ENCODE measurements around the gene FBXO34.

- TF ChIP-seq, protein P1, sequence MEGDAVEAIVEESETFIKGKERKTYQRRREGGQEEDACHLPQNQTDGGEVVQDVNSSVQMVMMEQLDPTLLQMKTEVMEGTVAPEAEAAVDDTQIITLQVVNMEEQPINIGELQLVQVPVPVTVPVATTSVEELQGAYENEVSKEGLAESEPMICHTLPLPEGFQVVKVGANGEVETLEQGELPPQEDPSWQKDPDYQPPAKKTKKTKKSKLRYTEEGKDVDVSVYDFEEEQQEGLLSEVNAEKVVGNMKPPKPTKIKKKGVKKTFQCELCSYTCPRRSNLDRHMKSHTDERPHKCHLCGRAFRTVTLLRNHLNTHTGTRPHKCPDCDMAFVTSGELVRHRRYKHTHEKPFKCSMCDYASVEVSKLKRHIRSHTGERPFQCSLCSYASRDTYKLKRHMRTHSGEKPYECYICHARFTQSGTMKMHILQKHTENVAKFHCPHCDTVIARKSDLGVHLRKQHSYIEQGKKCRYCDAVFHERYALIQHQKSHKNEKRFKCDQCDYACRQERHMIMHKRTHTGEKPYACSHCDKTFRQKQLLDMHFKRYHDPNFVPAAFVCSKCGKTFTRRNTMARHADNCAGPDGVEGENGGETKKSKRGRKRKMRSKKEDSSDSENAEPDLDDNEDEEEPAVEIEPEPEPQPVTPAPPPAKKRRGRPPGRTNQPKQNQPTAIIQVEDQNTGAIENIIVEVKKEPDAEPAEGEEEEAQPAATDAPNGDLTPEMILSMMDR (IDR thresholded peaks at IDR 0.05 in 4 of 5, conservative IDR thresholded peaks at IDR 0.05 in 1 of 5), result no peak
- no peak for TF ChIP-seq POLR2A (IDR thresholded peaks at IDR 0.05)
Measured at GRCh38 chr14:55316564-55316963, 45.3 kb downstream of the FBXO34 start.
